HepG2 (cell line): ENCODE results near the gene GNAI2. TPM values are rescaled to one million over a fixed set of nuclear protein-coding genes. Genes with fewer than 3 reads are reported as not detected.

ENCODE experiments used
- BRD4 ChIP-seq: sonication (generic); formaldehyde crosslinking; IDR thresholded peaks from 2 replicates; pipeline ENCODE4 v1.4.0; 2020; ENCODE audit warnings: missing genetic modification reagents
- GABPB1 ChIP-seq: IDR thresholded peaks from 2 replicates; pipeline ENCODE4 v1.6.1; 2016; ENCODE audit warnings: mild to moderate bottlenecking, missing genetic modification reagents, moderate library complexity, missing compliant biosample characterization
- GMEB1 ChIP-seq: sonication (generic); formaldehyde crosslinking; IDR thresholded peaks from 2 replicates; pipeline ENCODE4 v1.5.1; 2020; ENCODE audit warnings: missing genetic modification reagents, mild to moderate bottlenecking, borderline replicate concordance
- HMG20B ChIP-seq: conservative IDR thresholded peaks from 2 replicates; pipeline ENCODE4 v1.6.1; 2016; ENCODE audit warnings: missing genetic modification reagents, missing compliant biosample characterization
- HNRNPLL ChIP-seq: fragments of 200-400 bp; formaldehyde crosslinking; IDR thresholded peaks from 2 replicates; pipeline ENCODE4 v1.6.1; 2017; ENCODE audit warnings: mild to moderate bottlenecking, low read depth, low read length; ENCODE audit not compliant: poor library complexity, severe bottlenecking
- IRF9 ChIP-seq: sonication (generic); formaldehyde crosslinking; IDR thresholded peaks from 2 replicates; pipeline ENCODE4 v1.8.0; 2022; ENCODE audit warnings: missing genetic modification reagents, mild to moderate bottlenecking, borderline replicate concordance
- NFYB ChIP-seq: sonication (generic); formaldehyde crosslinking; IDR thresholded peaks from 2 replicates; pipeline ENCODE4 v1.4.0; 2020; ENCODE audit warnings: missing genetic modification reagents
- NR3C1 ChIP-seq: sonication (generic); formaldehyde crosslinking; IDR thresholded peaks from 2 replicates; pipeline ENCODE4 v1.4.0; 2020; ENCODE audit warnings: missing genetic modification reagents
- PAXIP1 ChIP-seq: sonication (generic); formaldehyde crosslinking; conservative IDR thresholded peaks from 2 replicates; pipeline ENCODE4 v1.4.0; 2020; ENCODE audit warnings: mild to moderate bottlenecking, missing genetic modification reagents, moderate library complexity
- PBX3 ChIP-seq: sonication (generic); formaldehyde crosslinking; IDR thresholded peaks from 2 replicates; pipeline ENCODE4 v1.8.1; 2023; ENCODE audit warnings: missing genetic modification reagents, inconsistent platforms, borderline replicate concordance
- PLSCR1 ChIP-seq: sonication (generic); formaldehyde crosslinking; IDR thresholded peaks from 2 replicates; pipeline ENCODE4 v1.5.0; 2020; ENCODE audit warnings: missing genetic modification reagents, mild to moderate bottlenecking, borderline replicate concordance
- POGK ChIP-seq: sonication (generic); formaldehyde crosslinking; conservative IDR thresholded peaks from 2 replicates; pipeline ENCODE4 v1.8.0; 2022; ENCODE audit warnings: mild to moderate bottlenecking, moderate library complexity, missing genetic modification reagents
- SIN3B ChIP-seq: fragments of 150-350 bp; IDR thresholded peaks from 2 replicates; pipeline ENCODE4 v1.6.1; 2014; ENCODE audit warnings: low read length
- THAP11 ChIP-seq: IDR thresholded peaks from 2 replicates; pipeline ENCODE4 v1.6.1; 2016; ENCODE audit warnings: missing biosample characterization, missing genetic modification reagents
- ZNF264 ChIP-seq: sonication (generic); formaldehyde crosslinking; IDR thresholded peaks from 2 replicates; pipeline ENCODE4 v1.4.0; 2020; ENCODE audit warnings: missing genetic modification reagents
- ZNF343 ChIP-seq: sonication (generic); formaldehyde crosslinking; IDR thresholded peaks from 2 replicates; pipeline ENCODE4 v1.4.0; 2020; ENCODE audit warnings: mild to moderate bottlenecking, missing genetic modification reagents
- ZNF790 ChIP-seq: sonication (generic); formaldehyde crosslinking; IDR thresholded peaks from 2 replicates; pipeline ENCODE4 v1.8.0; 2022; ENCODE audit warnings: missing genetic modification reagents, mild to moderate bottlenecking, borderline replicate concordance
- ZNF792 ChIP-seq: IDR thresholded peaks from 2 replicates; pipeline ENCODE4 v1.6.1; 2016
- ZNF816 ChIP-seq: sonication (generic); formaldehyde crosslinking; IDR thresholded peaks from 2 replicates; pipeline ENCODE4 v1.8.0; 2022; ENCODE audit warnings: missing genetic modification reagents, mild to moderate bottlenecking, borderline replicate concordance
- polyA plus RNA-seq, 8 experiments: library from polyadenylated mRNA; depleted of rRNA in 3 of 8; stranded (reverse) in 7 of 8; unstranded in 1 of 8; fragments of >200 nt; fragmentation: Illumina TruSeq in 4 of 8; extraction: Trizol in 4 of 8; gene quantifications; 2 replicates each; pipeline versions ENCODE4 v1.2.1 to v1.2.3, GENCODE V29; 2011 to 2016; ENCODE audit warnings: low read depth in 4 of 8, missing spikeins in 1 of 8, mixed read lengths in 1 of 8; ENCODE audit not compliant: insufficient read depth in 1 of 8
- total RNA-seq, 5 experiments: library from RNA; depleted of rRNA; stranded (reverse); fragments of >200 nt; fragmentation: Illumina TruSeq; extraction: Trizol; gene quantifications; 2 replicates each; pipeline ENCODE4 v1.2.3, GENCODE V29; 2016; ENCODE audit warnings: low read depth in 1 of 5

The GNAI2 gene
- total and polyA plus RNA-seq, 2 of the 13 experiments (the other 11 are each of a cell fraction or from before 2014, with no cell fraction given), result 51.1 to 66.2 TPM

GRCh38 chr3:50195501-50196252, 40.3 kb upstream of the GNAI2 start (continued):
- TF ChIP-seq NFYB, result peak; percentile 75
- TF ChIP-seq PAXIP1 (CRISPR knock-in tag), result peak; percentile 97
- TF ChIP-seq POGK (CRISPR knock-in tag), result peak; percentile 87
- no peak; the same call in 1 of the 2 replicates for TF ChIP-seq SIN3B
- TF ChIP-seq GMEB1 (CRISPR knock-in tag), result peak; percentile 67; the same call in 1 of the 2 replicates
- TF ChIP-seq PBX3 (CRISPR knock-in tag), result no peak
- peak; percentile 10; the same call in 1 of the 2 replicates for TF ChIP-seq ZNF264
- TF ChIP-seq THAP11 (CRISPR knock-in tag), result peak; percentile 68
- TF ChIP-seq NR3C1 (CRISPR knock-in tag), result no peak
- peak; percentile 83 for TF ChIP-seq ZNF343 (CRISPR knock-in tag)
- peak; percentile 65 for TF ChIP-seq ZNF792 (CRISPR knock-in tag)
- peak; percentile 53; the same call in 1 of the 2 replicates for TF ChIP-seq BRD4 (CRISPR knock-in tag)
- peak; percentile 67 for TF ChIP-seq GABPB1 (CRISPR knock-in tag)
- no peak for TF ChIP-seq PLSCR1 (CRISPR knock-in tag)
- no peak for TF ChIP-seq ZNF790 (CRISPR knock-in tag)
- TF ChIP-seq HMG20B (CRISPR knock-in tag), result peak; percentile 31; the same call in 1 of the 2 replicates
- peak; percentile 97; the same call in 1 of the 2 replicates for TF ChIP-seq ZNF816 (CRISPR knock-in tag)
- no peak for TF ChIP-seq IRF9 (CRISPR knock-in tag)
- TF ChIP-seq HNRNPLL, result no peak
